Measurements from ENCODE around the gene SSH3.
"Not testable (repeated sequence)": the region's sequence is repeated elsewhere in the genome, so short reads cannot be mapped to it uniquely, and the experiment has no call there.

Gene SSH3, protein sequence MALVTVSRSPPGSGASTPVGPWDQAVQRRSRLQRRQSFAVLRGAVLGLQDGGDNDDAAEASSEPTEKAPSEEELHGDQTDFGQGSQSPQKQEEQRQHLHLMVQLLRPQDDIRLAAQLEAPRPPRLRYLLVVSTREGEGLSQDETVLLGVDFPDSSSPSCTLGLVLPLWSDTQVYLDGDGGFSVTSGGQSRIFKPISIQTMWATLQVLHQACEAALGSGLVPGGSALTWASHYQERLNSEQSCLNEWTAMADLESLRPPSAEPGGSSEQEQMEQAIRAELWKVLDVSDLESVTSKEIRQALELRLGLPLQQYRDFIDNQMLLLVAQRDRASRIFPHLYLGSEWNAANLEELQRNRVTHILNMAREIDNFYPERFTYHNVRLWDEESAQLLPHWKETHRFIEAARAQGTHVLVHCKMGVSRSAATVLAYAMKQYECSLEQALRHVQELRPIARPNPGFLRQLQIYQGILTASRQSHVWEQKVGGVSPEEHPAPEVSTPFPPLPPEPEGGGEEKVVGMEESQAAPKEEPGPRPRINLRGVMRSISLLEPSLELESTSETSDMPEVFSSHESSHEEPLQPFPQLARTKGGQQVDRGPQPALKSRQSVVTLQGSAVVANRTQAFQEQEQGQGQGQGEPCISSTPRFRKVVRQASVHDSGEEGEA

DNA sequence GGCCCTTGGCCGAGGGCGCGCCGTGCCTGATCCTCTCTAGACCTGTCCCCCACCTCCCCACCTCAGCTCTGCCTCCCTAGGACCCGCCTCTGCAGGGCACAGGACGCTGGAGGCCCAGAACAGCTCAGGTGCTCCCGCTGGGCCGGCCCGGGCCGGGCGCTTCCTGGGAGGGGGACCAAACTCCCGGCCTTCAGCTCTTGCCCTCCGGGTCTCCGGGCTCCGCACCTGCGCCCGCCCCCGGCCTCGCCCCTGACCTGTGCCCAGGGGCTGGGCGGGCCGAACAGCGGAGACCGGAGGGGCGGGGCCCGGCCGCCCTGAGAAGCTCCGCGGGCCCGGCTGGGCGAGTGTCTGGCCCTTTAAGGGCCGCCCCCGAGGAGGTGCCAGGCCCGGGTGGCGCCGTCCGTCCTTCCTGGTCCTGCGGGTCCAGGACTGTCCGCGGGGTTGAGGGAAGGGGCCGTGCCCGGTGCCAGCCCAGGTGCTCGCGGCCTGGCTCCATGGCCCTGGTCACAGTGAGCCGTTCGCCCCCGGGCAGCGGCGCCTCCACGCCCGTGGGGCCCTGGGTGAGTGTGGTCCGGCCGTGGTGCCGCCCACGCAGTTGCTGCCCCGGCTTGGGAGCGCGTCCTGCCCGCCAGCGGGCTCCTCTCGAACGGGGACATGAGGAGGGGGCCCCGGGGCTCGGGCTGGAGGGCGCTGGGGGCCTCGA is at the start of gene SSH3:
TSS of gene SSH3 (plus strand) at position 399 of the 703 bp plus-strand sequence. CDS start at position 495, 96 bp downstream.
- DNase-seq = no peak

DNA sequence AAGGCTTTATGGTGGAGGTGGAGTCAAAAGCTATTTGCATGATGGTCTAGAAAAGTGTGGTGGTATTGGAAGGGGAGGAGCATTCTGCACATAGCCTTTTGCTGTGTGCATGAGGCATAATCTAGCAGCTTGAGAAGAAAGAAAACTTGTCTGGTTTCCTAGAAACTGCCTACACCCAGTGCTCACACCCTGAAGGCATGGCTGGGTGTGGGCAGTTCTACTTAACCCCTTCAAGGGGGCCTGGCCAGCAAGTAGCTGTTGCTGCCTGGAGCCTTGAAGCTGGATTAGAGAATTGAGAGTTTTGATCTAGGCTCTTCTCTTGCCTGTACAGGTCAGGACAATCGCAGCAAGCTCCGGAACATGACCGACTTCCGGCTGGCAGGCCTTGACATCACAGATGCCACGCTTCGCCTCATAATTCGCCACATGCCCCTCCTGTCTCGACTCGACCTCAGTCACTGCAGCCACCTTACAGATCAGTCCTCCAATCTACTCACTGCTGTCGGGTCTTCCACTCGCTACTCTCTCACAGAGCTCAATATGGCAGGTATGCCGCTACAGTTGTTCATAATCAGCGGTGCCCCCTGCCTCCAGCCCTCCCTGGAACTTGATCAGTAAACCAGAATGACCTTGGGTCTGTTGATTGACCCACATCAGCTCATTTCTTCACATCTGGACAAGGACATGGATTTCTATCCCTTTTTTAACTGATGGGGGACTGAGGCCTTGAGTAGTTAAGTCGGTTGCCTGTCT is 49.3 kb upstream of the SSH3 start:
- no peak for DNase-seq

DNA sequence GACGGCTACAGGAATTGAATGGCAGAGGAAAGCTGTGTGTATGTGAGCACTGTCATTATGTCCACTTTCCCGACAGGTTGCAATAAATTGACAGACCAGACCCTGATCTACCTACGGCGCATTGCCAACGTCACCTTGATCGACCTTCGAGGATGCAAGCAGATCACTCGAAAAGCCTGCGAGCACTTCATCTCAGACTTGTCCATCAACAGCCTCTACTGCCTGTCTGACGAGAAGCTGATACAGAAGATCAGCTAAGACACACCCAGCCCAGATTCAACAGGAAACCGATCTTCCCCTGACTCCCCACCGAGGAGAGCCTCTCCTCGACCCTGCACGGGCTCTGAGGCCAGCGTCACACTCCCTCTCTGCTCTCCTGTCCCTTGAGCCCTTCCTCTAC is 48.5 kb upstream of the SSH3 start:
- no peak for DNase-seq

DNA sequence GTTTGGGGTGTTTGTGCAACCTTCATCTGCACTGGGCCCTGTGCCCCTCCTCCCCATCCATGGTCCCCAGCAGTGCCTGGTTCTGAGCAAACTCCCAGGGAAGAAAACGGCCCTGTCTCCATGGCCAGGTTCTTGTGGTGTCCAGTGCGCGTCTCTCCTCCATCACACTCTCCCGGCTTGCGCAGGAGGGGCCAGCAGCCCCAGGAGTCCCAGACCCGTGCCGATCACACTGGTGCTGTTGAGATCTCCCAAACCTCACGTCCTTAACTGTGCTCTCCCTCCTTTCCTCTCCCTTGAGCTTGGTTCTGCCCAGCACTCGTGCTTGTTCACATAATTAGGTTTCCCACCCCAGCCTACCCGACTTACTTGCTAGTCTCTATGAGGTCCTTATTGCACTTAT is 48.0 kb upstream of the SSH3 start:
- DNase-seq = no peak

DNA sequence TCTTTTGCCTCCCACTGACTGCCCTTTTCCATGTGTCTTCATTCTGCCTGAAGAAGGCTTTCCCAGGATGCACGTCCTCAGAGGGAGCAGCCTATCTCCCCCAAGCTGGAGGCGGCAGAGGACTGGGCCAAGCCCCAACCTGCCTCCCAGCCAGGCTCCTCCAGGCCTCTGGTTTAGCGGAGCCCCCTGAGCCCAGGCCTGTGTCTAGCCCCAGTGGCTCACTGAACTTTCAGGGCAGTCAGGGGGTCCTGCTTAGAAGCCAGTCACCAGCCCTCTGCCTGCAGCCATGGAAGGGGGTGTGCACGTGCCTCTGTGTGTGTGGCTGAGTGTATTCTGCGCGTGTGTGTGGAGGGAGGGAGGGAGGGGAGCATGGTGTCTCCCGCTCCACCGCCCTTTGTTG is 47.5 kb upstream of the SSH3 start:
- no peak for DNase-seq

DNA sequence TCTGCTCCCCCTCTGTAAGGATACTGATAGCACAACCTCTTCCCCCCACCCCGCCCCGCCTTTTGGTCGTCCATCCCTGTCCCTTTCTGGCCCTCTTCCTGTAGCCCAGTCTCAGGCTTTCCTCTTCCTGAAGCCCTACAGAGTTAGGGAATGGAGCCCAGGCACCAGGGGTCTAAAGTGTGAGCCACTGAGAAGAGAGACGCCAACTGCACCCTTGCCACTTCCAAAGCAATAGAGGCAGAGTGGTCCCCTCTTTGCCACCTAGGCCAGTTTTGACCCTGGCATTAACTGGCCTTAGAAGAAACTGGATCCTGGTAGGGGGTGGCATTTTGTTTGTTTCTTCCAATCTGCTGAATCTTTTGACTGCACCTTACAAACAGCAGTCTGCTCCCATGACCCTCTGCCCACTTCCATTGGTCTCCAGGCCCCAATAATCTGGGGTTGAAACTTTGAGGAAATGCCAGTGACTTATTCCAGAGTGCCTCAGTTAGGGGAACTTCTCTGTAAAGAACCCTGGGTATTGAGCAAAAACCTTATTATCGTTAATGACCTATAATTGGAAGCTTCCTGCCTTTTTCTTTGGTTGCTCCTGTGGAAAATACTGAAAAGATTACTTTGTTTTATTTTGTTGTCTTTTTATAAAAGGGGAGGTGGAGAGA is 46.7 kb upstream of the SSH3 start:
- no peak for DNase-seq

DNA sequence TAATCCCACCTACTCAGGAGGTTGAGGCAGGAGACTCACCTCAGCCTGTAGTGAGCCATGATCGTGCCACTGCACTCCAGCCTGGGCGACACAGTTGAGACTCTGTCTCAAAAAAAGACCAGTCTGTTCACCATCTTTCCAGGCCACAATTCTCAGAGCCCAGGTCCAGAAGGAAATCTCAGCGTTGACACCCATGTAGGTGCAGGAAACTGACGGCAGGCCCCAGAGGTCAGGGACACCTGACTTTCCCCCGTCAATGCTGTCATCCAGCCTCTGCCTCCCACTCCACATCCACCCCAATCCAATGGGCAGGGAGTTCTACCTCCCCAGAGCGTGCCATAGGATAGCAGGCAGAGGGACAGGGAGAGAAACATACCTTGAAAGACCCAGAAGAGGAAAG is 42.9 kb upstream of the SSH3 start:
- no peak for DNase-seq

DNA sequence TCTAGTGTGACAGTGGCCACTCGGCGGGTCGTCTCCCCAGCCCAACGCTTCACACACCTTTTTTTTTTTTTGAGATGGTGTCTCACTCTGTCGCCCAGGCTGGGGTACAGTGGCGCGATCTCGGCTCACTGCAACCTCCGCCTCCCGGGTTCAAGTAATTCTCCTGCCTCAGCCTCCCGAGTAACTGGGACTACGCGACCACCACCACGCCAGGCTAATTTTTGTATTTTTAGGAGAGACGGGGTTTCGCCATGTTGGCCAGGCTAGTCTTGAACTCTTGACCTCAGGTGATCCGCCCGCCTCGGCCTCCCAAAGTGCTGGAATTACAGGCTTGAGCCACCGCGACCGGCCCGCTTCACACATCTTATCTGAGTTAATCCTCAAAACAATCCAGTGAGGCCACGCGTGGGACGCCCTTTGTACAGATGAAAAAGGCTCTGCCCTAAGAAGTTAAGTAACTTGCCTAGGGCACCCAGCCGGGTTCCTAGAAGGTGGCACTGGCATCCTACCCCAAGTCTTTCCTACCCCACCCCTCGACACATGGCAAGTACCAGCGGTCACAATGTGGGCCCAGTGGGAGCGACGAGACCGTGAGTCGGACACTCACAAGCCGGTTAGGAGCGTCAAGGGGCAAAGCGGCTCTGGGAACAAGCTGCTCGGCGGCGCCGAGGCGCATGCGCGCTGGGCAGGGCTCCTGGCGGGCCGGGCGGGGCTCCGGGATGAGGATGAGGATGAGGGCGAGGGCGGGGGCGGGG is 42.3 kb upstream of the SSH3 start:
- DNase-seq = not testable (repeated sequence)

DNA sequence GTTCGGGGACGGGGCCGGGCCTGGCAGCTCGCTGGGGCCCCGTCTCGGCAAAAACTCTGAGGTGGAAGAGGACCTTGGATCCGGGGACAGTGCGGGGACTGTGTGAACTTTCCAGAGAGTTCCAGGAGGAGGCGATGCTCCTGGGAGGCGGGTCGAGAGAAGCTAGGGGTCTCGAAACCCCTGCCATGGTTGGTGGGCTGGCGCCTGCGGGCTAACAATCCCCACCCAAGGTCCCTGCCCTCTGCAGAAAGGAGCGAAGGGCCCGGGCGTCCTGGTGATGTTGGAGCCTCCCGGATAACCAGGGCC is 41.7 kb upstream of the SSH3 start:
- no peak for DNase-seq

DNA sequence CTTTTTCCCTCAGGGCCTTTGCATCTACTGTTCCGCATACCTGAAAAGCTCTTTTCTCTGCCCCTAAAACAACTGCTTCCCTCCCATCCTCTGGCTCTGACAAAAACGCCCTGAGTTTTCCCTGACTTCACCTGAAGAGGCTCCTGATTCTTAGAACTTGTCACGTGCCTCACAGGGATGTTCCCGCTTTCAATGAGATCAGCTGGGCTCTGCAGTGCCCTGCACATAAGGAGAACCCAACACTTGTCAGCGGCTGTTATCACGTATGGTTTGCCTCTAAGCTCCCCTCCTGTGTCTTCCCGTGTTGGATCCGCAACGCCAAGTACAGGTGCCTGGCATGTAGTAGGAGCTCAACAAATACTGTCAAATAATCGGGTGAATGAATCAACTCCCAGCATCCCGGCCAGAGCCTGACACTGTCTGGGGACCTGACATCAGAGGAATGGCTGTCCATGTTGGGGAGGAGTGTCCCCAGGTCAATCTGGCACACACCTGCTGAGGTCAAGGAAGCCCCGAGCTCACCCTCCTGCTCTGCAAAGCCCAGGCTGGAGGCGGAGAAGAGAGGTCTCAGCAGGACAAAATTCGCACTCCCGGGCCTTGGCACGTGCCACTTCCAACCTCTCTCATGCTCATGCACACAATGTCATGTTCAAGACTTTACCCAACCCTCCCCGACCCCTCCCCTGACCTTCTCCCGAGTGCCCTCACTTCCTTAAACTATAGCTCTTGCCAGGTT is 41.2 kb upstream of the SSH3 start:
- no peak for DNase-seq

DNA sequence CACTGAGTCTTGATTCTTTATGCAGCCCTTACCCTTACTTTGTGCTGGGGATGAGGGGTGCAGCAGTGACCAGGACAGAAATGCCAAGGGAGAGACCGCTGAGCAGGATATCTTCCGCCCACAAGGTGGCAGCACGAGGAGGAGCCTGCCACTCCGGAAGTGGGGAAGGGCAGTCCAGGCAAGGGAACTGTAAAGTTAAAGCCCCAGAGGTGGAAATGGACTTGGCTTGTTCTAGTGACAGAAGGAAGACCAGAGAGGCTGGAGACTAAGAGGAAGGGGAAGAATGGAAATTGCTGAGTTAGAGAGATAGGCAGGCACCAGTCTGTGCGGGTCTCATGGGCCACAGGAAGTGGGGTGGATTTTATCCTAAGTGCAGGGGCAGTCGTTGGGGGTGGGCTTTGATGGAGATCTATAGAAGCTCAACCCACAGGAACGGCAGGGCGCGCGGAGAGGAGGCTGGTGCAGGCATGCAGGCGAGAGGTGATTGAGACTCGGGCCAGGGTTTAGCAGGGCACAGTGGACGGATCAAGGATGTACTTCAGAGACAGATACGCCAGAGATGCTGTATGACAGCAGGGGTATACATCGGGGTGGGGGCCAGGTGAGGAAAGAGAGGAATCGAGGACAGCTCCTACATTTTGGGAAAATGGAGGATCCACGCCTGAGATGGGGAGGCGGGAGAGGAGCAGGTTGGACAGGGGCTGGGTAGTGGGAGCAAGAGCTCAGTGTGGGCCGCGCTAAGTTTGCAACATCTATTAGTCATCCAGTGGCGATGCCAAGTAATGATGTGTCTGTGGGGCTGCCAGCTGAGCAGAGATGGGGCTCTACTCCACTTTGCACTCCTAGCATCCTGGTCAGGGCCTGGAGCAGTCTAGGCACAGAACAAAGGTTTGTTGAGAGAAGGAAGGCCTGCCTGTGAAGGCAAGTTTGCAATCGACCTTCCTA is 40.3 kb upstream of the SSH3 start:
- peak; percentile 82 for DNase-seq

DNA sequence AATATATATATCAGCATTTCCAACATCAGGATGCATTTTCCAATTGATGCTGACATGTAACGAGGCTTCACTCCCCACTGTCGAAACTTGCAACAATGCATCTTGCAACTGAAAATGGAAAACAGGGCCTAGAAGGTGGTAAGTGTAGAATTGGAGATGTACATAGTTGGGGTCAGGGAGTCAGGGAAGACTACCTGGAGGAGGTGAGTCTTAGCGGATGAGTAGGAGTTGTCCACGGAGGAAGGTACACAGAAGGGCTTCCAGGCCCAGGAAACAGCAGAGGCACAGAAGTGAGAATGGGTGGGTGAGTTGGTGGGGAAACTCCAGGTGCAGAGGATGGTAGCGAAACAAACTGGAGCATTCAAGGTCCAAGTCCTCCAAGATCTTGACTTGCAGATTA is 39.1 kb upstream of the SSH3 start:
- no peak for DNase-seq

DNA sequence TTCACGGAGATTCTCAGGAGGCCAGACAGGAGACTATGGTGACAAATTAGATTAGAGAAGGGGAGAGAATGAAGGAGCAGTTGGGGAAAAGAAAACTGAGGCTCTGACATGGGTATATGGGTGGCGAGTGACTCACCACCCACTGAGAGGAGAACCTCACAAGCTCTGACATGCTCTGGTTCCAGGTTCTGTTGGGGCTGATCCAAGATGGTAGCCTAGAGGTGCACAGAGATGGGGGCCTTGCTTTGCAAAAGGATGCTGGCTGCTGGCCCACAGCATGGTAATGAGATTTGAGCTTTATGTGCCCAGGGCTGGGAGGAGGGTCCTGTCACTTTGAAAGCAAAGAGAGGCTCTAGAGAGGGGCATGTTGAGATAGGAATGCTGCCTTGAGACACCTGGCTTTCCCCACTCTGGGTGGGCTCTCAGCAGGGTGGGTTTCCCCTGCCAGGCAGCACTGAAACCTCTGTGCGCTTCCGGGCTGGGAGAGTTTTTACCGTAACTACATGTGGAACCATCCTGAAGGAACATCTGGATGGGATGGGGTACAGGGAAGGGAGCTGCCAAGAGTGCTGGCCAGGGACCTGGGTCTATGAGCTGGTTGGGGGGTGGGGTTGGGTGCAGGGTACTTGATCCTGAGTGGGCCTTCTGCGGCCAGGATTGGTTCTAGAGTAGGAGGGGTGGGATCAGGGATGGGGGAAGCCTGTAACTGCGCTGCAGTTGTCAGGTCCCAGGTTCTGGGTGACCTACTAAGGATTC is 38.3 kb upstream of the SSH3 start:
- no peak for DNase-seq

DNA sequence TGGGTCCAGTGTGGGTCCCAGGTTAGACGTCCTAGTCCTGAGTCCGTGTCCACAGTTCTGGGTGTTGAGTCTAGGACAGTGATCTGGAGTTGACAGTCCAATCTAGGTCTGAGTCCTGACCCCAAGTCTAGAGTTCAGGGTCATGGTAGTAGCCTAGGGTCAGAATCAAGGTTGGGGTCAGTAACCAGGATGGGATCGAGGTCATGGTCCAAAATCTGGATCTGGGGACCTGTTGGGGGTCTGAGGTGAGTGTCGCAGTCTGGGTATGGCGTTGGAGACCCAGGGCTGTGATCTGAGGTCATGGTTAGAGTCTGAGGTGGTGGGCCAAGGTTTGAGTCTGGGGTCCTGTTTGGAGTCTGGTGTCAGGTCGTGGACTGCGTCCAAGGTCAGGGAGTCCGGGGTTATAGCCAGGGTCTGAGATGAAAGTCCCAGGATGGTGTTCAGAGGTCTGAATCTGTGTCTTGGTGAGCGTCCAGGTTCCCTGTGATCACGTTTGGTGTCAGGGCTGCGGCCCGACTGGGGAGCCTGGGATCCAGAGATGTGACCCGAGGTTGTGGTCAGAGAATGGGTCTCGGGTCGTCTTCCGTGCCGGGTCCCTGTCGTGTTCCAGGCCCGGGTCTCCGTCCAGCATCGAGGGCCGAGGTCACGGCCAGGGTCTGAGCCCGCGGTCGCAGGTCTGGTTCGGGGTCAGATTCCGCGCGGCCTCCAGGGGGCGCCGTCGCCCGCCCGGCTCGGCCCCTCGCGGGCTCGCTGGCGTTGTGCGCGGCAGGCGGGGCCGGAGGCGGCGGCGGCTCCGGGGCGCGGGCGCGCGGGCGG is 37.5 kb upstream of the SSH3 start:
- peak; percentile 63 for DNase-seq

DNA sequence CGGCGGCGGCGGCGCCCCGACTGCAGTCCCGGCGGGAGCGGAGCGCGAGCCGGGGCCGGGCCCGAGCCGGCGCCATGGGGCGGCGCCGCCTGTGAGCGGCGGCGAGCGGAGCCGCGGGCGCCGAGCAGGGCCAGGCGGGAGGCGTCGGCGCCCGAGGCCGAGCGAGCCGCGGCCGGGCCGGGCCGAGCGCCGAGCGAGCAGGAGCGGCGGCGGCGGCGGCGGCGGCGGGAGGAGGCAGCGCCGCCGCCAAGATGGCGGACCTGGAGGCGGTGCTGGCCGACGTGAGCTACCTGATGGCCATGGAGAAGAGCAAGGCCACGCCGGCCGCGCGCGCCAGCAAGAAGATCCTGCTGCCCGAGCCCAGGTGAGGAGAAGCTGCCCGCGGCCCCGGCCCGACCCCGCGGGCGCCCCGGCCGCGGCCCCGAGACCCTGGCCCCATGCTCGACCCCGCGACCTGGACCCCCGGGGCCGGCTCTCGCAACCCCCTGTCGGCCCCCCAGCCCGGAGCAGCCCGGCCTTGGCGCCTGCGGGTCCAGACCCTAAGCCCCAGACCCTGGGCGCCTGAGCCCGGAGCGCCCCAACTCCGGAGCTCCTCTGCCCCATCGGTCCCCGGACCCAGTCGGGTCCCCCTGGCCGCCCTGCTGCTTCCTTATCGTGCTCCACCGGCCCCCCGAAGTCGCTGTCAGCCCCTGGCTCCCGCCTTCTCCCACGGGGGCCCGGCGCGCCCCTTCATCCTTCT is 36.7 kb upstream of the SSH3 start, which contains the start of gene GRK2:
TSS of gene GRK2 (plus strand) at position 25 of the 739 bp plus-strand sequence. CDS start at position 252, 227 bp downstream.
- peak; percentile 63 for DNase-seq

DNA sequence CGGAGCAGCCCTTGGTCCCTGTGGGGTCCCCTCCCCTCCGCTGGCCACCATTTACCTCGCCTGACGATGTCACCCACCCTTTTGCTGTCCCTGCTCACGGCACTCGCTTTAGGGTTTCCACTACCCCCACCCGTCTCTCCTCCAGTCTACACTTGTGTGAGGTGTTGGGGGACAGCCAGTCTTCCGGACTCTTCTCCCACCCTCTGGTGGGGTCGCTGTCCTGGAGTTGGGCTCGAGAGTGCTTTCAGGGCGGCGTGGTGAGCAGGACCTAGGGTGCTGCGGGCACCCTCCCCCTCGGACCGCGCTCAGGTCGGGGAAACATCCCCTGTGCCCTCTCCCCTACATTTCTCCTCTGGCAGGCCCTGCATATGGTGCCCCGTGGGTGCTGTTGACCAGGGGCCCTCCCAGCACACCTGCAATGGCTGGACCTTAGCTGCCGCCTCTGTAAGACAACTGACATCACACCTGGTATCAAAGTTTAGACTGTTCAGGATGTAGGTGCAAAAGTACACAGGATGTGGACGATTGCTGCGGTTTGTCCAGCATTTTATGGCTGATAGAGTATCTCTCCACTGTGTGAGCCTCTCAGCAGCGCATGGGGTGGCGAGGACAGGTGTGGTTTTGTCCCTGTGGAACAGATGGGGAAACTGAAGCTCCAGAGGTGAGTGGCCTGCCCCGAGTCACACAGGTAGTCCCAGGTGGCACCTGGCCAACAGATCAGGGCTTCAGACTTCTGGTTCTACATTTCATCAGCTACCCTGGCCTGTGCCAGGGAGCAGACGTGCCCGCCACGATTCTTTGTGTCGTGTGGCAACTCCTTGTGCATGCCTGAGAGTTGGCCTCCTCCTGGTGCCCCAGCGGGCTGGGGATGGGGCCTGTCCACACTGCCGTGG is 35.9 kb upstream of the SSH3 start:
- no peak for DNase-seq
